Type B pancreatic cell (in vitro differentiated cells): Measurements from ENCODE around the gene NDUFA13. TPM values are rescaled to one million over a fixed set of nuclear protein-coding genes. Genes with fewer than 3 reads are reported as not detected.

Experiments
- DNase-seq: peaks from one replicate; pipeline ENCODE4 v3.0.0; 2021; ENCODE audit warnings: mixed read lengths; ENCODE audit not compliant: unreplicated experiment; ENCODE audit errors: extremely low spot score
- H3K27ac Mint-ChIP-seq: 2 replicates; pipeline ENCODE4 v1.8.0; 2021; ENCODE audit warnings: mild to moderate bottlenecking, mixed read lengths
- H3K27me3 Mint-ChIP-seq: 2 replicates; pipeline ENCODE4 v1.8.0; 2021; ENCODE audit warnings: mixed read lengths
- H3K36me3 Mint-ChIP-seq: 2 replicates; pipeline ENCODE4 v1.8.0; 2021; ENCODE audit warnings: mixed read lengths
- H3K4me1 Mint-ChIP-seq: one replicate; pipeline ENCODE4 v1.8.0; 2021; ENCODE audit warnings: mixed read lengths; ENCODE audit not compliant: unreplicated experiment
- H3K4me3 Mint-ChIP-seq: 2 replicates; pipeline ENCODE4 v1.8.0; 2021; ENCODE audit warnings: mild to moderate bottlenecking, mixed read lengths
- H3K9me3 Mint-ChIP-seq: 2 replicates; pipeline ENCODE4 v1.8.0; 2021; ENCODE audit warnings: mixed read lengths
- total RNA-seq: library from RNA; stranded (reverse); gene quantifications from 2 replicates; pipeline ENCODE4 v1.2.1, GENCODE V29; 2021; ENCODE audit warnings: low replicate concordance
- TF ChIP-seq, protein P1 (sequence below): fragments of 200-600 bp; sonication (generic); conservative IDR thresholded peaks from 2 replicates; pipeline ENCODE4 v1.5.0; 2021; ENCODE audit warnings: antibody characterized with exemption, mild to moderate bottlenecking

Gene NDUFA13
- total RNA-seq, 1 donor from 2014 or later: 396 TPM

DNA sequence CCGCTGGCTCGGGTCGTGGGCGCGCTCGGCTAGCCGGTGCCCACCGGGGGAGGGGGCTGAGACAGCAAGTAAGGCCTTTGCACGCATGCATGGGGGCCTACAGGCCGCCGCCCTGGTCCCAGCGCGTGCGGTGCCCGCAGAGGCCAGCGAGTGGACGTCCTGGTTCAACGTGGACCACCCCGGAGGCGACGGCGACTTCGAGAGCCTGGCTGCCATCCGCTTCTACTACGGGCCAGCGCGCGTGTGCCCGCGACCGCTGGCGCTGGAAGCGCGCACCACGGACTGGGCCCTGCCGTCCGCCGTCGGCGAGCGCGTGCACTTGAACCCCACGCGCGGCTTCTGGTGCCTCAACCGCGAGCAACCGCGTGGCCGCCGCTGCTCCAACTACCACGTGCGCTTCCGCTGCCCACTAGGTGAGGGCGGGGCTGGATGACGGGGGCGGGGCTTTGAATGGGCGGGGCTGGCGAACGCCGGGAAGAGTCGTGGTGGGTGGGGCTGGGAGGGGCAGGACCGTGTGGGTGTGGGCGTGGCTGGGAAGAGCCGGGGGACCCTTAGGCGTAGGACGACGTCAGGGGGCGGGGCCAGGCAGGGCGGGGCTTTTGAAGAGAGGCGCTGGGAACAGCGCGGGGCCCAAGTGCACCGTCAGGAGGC lies 24.2 kb downstream of the NDUFA13 start:
- H3K4me1 Mint-ChIP-seq: peaks cover 5% of the 10 kb centered on the region
- H3K27ac Mint-ChIP-seq: no peak overlapping the region
- H3K9me3 Mint-ChIP-seq: no peaks in the 10 kb centered on the region
- TF ChIP-seq, protein P1, sequence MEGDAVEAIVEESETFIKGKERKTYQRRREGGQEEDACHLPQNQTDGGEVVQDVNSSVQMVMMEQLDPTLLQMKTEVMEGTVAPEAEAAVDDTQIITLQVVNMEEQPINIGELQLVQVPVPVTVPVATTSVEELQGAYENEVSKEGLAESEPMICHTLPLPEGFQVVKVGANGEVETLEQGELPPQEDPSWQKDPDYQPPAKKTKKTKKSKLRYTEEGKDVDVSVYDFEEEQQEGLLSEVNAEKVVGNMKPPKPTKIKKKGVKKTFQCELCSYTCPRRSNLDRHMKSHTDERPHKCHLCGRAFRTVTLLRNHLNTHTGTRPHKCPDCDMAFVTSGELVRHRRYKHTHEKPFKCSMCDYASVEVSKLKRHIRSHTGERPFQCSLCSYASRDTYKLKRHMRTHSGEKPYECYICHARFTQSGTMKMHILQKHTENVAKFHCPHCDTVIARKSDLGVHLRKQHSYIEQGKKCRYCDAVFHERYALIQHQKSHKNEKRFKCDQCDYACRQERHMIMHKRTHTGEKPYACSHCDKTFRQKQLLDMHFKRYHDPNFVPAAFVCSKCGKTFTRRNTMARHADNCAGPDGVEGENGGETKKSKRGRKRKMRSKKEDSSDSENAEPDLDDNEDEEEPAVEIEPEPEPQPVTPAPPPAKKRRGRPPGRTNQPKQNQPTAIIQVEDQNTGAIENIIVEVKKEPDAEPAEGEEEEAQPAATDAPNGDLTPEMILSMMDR: no peak
- peaks cover 15% of the 10 kb centered on the region for H3K27me3 Mint-ChIP-seq
- H3K4me3 Mint-ChIP-seq: no peak overlapping the region
- H3K36me3 Mint-ChIP-seq: no peaks in the 10 kb centered on the region
- no peak for DNase-seq

DNA sequence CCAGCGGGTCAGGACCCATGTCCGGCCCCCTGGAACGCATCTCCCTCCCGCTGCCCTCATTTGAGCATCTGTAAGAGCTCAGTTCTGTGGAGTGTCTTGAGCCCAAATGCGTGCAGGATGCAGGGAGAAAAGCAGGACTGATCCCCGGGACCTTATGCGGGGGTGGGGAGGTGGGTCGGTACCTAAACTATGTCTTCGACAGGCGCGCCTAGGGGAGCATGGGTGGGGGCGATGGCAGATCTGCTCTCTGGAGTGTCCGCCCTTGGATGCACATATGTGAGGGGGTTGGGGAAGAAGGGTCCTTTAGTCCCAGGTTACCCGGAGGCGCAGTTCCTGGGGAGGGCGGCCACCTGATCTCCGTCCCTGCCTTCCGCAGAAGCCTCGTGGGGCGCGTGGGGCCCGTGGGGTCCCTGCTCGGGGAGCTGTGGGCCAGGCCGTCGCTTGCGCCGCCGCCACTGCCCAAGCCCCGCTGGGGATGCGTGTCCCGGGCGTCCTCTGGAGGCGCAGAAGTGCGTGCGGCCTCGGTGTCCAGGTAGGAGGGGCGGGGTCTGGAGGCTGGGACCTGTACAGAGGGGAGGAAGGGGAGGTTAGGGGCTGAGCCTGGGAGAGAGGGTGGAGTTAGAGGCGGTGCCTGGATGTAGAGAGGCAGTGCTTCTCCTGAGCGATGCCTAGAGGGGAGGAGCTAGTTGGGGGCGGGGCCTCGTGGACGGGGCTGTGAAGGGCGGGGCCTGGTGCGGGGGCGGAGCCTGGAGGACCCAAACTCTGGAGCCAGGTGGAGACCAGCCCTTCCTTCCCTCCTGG lies 24.9 kb downstream of the NDUFA13 start:
- peaks cover 5% of the 10 kb centered on the region for H3K4me1 Mint-ChIP-seq
- H3K4me3 Mint-ChIP-seq: no peak overlapping the region
- no peak overlapping the region for H3K27ac Mint-ChIP-seq
- TF ChIP-seq, protein P1: no peak
- H3K36me3 Mint-ChIP-seq: no peaks in the 10 kb centered on the region
- peaks cover 15% of the 10 kb centered on the region for H3K27me3 Mint-ChIP-seq
- DNase-seq: no peak
- no peaks in the 10 kb centered on the region for H3K9me3 Mint-ChIP-seq

DNA sequence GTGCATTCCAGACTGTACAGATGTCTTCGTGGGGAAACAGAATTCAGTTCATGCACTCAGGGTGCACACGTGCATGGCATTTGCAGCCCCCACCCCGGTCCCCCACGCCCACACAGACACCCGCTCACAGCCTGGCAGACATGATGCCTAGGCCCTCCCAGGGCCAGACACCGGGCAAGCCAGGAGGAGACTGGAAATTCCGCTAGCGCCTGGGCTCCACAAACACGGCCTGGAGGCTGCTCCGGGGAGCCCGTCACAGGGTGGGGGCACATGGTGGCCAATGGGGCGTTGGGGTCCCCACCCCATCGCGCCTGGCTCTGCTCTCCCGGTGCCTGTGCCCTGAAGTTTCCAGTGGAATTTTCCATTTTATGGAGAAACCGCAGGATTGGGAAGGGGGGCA lies 25.6 kb downstream of the NDUFA13 start:
- H3K4me3 Mint-ChIP-seq: no peak overlapping the region
- no peak overlapping the region for H3K27ac Mint-ChIP-seq
- peaks cover 14% of the 10 kb centered on the region for H3K27me3 Mint-ChIP-seq
- no peaks in the 10 kb centered on the region for H3K9me3 Mint-ChIP-seq
- no peaks in the 10 kb centered on the region for H3K36me3 Mint-ChIP-seq
- TF ChIP-seq, protein P1: no peak
- H3K4me1 Mint-ChIP-seq: peaks cover 5% of the 10 kb centered on the region
- no peak for DNase-seq

DNA sequence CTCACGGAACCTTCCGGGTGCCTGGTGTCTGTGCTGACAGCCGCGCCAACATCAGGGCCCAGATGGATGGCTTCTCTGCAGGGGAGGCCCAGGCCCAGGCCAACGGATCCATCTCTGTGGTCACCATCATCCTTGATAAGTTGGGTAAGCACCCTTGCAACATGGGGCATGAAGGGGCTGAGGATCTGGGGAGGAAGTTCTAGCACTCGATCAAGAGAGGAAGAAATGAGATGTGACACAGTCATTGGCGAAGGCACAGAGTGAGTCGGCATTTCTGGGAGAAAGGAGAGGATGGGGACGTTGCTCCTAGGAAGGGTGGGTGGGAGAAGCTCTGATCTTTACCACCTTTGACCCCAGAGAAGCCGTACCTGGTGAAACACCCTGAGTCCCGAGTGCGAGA lies 26.5 kb downstream of the NDUFA13 start:
- no peaks in the 10 kb centered on the region for H3K36me3 Mint-ChIP-seq
- H3K27me3 Mint-ChIP-seq: peaks cover 10% of the 10 kb centered on the region
- no peak for DNase-seq
- H3K4me3 Mint-ChIP-seq: no peak overlapping the region
- peaks cover 5% of the 10 kb centered on the region for H3K4me1 Mint-ChIP-seq
- H3K9me3 Mint-ChIP-seq: no peaks in the 10 kb centered on the region
- no peak overlapping the region for H3K27ac Mint-ChIP-seq
- TF ChIP-seq, protein P1: no peak

DNA sequence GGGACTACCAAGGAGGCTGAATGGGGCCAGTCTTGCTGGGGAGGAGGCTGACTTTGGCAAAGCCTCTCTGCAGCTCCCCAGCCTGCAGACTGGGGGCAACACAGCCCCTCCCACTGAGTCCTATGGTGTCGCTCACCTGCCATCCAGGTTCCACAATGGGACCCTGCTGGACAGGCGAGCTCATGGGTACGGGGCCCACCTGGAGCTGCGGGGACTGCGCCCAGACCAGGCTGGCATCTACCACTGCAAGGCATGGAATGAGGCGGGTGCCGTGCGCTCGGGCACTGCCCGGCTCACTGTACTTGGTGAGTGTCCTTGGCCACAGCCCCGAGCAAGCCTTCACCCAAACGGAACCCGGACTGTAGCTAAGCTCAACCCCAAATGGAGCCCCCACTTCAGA lies 27.1 kb downstream of the NDUFA13 start:
- H3K9me3 Mint-ChIP-seq: no peaks in the 10 kb centered on the region
- no peaks in the 10 kb centered on the region for H3K36me3 Mint-ChIP-seq
- no peak overlapping the region for H3K27ac Mint-ChIP-seq
- DNase-seq: no peak
- no peak overlapping the region for H3K4me3 Mint-ChIP-seq
- H3K27me3 Mint-ChIP-seq: peaks cover 7% of the 10 kb centered on the region
- TF ChIP-seq, protein P1: no peak
- H3K4me1 Mint-ChIP-seq: peaks cover 5% of the 10 kb centered on the region
